Kidney (tissue), 14 donors: Measurements from ENCODE around the gene MOK. TPM values are rescaled to one million over a fixed set of nuclear protein-coding genes. Genes with fewer than 3 reads are reported as not detected.

ENCODE experiments used
- DNase-seq, 5 donors: peaks; one replicate each; pipeline ENCODE4 v3.0.0-alpha.2; 2013 to 2020
- FAIRE-seq: peaks from 2 replicates; lab custom pipeline; 2012; peaks lifted over from hg19 to GRCh38; lab: Jason Lieb, UNC
- H3K27ac ChIP-seq, 2 donors: one replicate each; pipeline ENCODE4 v1.7.0; 2013; ENCODE audit warnings: low read depth in 2 of 2, low read length in 2 of 2, inconsistent platforms in 1 of 2
- H3K27me3 ChIP-seq: one replicate; pipeline ENCODE4 v1.7.1; 2013; ENCODE audit warnings: low read length, inconsistent platforms; ENCODE audit not compliant: control insufficient read depth, insufficient read depth
- H3K36me3 ChIP-seq, 3 donors: one replicate each; pipeline versions ENCODE4 v1.7.0 to v1.7.1; 2013; ENCODE audit warnings: low read length in 3 of 3, control low read depth in 1 of 3, inconsistent platforms in 1 of 3; ENCODE audit not compliant: insufficient read depth in 3 of 3, control insufficient read depth in 2 of 3
- H3K4me1 ChIP-seq, 3 donors: one replicate each; pipeline versions ENCODE4 v1.7.0 to v1.7.1; 2013; ENCODE audit warnings: low read length in 3 of 3, inconsistent platforms in 1 of 3, low read depth in 1 of 3; ENCODE audit not compliant: control insufficient read depth in 2 of 3, insufficient read depth in 2 of 3
- H3K4me3 ChIP-seq, 3 donors: one replicate each; pipeline versions ENCODE4 v1.7.0 to v1.8.1; 2013; ENCODE audit warnings: low read length in 3 of 3, control low read depth in 1 of 3, inconsistent platforms in 1 of 3
- H3K9ac ChIP-seq, 3 donors: one replicate each; pipeline versions ENCODE4 v1.7.0 to v1.7.1; 2013; ENCODE audit warnings: low read length in 3 of 3, control low read depth in 1 of 3, inconsistent platforms in 1 of 3
- H3K9me3 ChIP-seq, 3 donors: one replicate each; pipeline versions ENCODE4 v1.7.0 to v1.7.1; 2013; ENCODE audit warnings: low read length in 3 of 3, control low read depth in 1 of 3, inconsistent platforms in 1 of 3; ENCODE audit not compliant: control insufficient read depth in 2 of 3, insufficient read depth in 1 of 3
- intact Hi-C: fragments of 100-400 bp; cut with DNase I; formaldehyde crosslinking; loops from one replicate; pipeline ENCODE4 v1.11.1; 2022
- polyA plus RNA-seq: library from polyadenylated mRNA; stranded (reverse); fragments of 350-450 nt; fragmentation: Illumina TruSeq; extraction: RNeasy Lipid Tissue Mini Kit (QIAGEN cat#74804); gene quantifications from one replicate; pipeline ENCODE4 v1.2.3, GENCODE V29; 2014; ENCODE audit warnings: low read depth, low replicate concordance; ENCODE audit not compliant: insufficient read depth
- total RNA-seq: library from RNA; stranded (reverse); fragmentation: NEBNext Ultra II Directional; extraction: Animal tissue kit (Norgen Biotek cat#: 25700); gene quantifications from one replicate; pipeline ENCODE4 v1.2.1, GENCODE V29; 2021
- TF ChIP-seq, protein P1 (sequence below): IDR thresholded peaks from 3 replicates; pipeline ENCODE4 v1.5.1; 2012; ENCODE audit warnings: mild to moderate bottlenecking, moderate library complexity, borderline replicate concordance; ENCODE audit not compliant: insufficient read depth; ENCODE audit errors: extremely low read depth
- donor health status: control.
- donor health status: control.
- donor health status: control.
- donor health status: control.
- donor health status: control.
- donor health status: DM: yes; HTN: yes; CAD: no.
- donor health status: Normal renal cell carcinoma (clear cell type).

The MOK gene
- total and polyA plus RNA-seq, 2 donors from 2014 or later = 20.4 to 32.7 TPM

DNA sequence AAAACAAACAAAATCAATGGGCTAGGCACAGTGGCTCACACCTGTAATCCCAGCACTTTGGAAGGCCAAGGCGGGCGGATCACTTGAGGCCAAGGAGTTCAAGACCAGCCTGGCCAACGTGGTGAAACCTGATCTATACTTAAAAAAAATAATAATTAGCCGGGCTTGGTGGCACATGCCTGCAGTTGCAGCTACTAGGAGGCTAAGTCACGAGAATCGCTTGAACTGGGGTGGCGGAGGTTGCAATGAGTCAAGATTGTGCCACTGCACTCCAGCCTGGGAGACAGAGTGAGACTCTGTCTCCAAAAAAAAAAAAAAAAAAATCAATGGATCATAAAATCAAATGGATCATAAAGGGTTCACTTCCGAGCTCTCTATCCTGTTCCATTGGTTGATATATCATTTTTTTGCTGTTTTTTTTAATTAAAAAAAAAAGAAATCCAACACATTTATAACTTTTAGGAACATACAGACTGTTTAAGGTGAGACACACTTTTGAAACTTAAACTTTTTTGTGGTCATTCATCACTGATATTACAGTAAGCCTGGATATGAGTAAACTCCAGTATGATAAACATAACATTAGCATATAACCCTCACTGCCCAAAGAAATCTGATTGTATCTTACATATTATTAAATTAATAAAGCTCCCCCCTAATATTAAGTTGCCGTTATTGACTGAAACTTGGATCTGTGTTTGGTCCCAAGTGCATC lies 22.1 kb downstream of the MOK start:
- Histone ChIP-seq H3K4me1 (no peaks in the 10 kb centered on the region), H3K9me3 (no peaks in the 10 kb centered on the region), H3K27ac (no peak overlapping the region), H3K36me3 (peaks cover 3 to 7% (median 5%) of the 10 kb centered on the region in 3 donors), H3K9ac (no peak overlapping the region), H3K4me3 (no peak overlapping the region), H3K27me3 (no peaks in the 10 kb centered on the region)
- DNase-seq (no peak), FAIRE-seq (no peak)
- intact Hi-C loops = no loop called here
- TF ChIP-seq, protein P1, sequence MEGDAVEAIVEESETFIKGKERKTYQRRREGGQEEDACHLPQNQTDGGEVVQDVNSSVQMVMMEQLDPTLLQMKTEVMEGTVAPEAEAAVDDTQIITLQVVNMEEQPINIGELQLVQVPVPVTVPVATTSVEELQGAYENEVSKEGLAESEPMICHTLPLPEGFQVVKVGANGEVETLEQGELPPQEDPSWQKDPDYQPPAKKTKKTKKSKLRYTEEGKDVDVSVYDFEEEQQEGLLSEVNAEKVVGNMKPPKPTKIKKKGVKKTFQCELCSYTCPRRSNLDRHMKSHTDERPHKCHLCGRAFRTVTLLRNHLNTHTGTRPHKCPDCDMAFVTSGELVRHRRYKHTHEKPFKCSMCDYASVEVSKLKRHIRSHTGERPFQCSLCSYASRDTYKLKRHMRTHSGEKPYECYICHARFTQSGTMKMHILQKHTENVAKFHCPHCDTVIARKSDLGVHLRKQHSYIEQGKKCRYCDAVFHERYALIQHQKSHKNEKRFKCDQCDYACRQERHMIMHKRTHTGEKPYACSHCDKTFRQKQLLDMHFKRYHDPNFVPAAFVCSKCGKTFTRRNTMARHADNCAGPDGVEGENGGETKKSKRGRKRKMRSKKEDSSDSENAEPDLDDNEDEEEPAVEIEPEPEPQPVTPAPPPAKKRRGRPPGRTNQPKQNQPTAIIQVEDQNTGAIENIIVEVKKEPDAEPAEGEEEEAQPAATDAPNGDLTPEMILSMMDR = no peak

DNA sequence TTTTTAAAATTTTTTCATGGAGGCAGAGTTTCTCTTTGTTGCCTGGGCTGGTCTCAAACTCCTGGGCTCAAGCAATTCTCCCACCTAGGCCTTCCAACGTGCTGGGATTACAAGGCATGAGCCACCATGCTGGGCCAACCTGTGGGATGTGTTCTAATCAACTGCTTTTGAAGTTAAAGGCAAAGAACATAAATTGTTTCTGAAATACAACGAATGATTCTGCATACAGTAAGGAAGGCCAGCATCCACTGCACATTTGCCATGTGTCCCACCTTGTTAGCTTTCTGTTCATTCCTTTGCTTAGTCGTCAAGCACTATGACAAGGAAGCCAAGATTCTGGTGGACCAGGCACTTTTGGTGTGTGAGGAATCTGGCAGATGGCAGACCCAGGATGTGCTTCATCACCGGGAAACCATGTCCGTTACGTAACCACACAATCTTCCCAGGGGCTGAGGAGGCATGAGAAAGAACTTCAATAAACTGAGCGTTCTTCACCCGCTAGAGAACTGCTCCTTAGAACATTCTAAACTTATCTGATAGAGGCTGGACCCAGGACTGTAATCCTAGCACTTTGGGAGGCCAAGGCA lies 24.5 kb downstream of the MOK start:
- TF ChIP-seq, protein P1 = no peak
- H3K27ac ChIP-seq = no peak overlapping the region
- DNase-seq = no peak

DNA sequence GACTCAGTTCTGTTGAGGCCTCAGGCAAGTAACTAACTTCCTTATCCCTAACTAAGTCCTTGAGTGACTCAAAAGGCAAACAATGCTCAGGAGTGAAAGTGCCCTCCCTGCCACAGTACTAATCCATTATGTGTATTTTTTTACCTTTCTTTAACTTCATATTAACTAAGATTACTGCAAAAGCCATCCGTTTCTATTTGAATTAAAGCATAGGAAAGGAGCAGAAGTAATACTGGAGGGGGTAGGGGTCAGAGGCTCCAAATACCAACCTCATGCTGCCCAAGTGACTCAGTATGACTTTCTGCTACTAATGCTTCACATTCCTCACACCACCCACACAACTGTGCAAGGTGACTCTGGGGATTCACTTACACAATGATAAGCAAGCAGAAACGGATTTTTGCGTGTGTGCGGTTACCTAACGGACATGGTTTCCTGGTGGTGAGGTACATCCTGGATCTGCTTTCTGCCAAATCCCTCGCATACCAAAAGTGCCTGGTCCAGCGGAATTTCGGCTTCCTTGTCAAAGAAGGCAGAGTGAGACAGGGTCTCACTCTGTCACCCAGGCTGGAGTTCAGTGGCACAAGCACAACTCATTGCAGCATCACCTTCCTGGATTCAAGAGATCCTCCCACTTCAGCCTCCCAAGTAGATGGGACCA lies 25.1 kb downstream of the MOK start:
- DNase-seq (no peak), FAIRE-seq (no peak)
- TF ChIP-seq, protein P1 = no peak
- Histone ChIP-seq H3K27ac (no peak overlapping the region), H3K4me1 (no peaks in the 10 kb centered on the region), H3K4me3 (no peak overlapping the region), H3K27me3 (no peaks in the 10 kb centered on the region), H3K9ac (no peak overlapping the region), H3K36me3 (peaks cover 3 to 7% (median 5%) of the 10 kb centered on the region in 3 donors), H3K9me3 (no peaks in the 10 kb centered on the region)
- intact Hi-C loops = no loop called here

More for the DNA sequence above, 24.5 kb downstream of the MOK start:
- no peak for FAIRE-seq
- Histone ChIP-seq H3K4me3 (no peak overlapping the region), H3K27me3 (no peaks in the 10 kb centered on the region), H3K9ac (no peak overlapping the region), H3K4me1 (no peaks in the 10 kb centered on the region), H3K9me3 (no peaks in the 10 kb centered on the region), H3K36me3 (peaks cover 3 to 7% (median 5%) of the 10 kb centered on the region in 3 donors)
- intact Hi-C loops = no loop called here
